ENCODE results near the gene MS4A13. TPM values are rescaled to one million over a fixed set of nuclear protein-coding genes. Genes with fewer than 3 reads are reported as not detected.

The MS4A13 gene
- total RNA-seq, 4 donors from 2014 or later = not detected

- Histone ChIP-seq H3K9me3 (no peaks in the 10 kb centered on the region), H3K27me3 (no peaks in the 10 kb centered on the region), H3K36me3 (no peaks in the 10 kb centered on the region), H3K27ac (no peak overlapping the region), H3K4me1 (no peaks in the 10 kb centered on the region), H3K4me3 (no peak overlapping the region)
- intact Hi-C loops (cut with DNase I; ENCODE audit: low total_unique reads) = no loop called here
- no peak for DNase-seq
- no peak for TF ChIP-seq POLR2A (IDR thresholded peaks at IDR 0.05)
- no peak for TF ChIP-seq CTCF (IDR thresholded peaks at IDR 0.05)
Measured at GRCh38 chr11:60485987-60486386, 29.2 kb upstream of the MS4A13 start.

- Histone ChIP-seq H3K4me3 (no peak within 1 kb of the TSS), H3K9me3 (no peaks in the 10 kb centered on the region), H3K27ac (no peak within 1 kb of the TSS), H3K4me1 (no peaks in the 10 kb centered on the region), H3K27me3 (no peaks in the 10 kb centered on the region), H3K36me3 (no peaks in the 10 kb centered on the region)
- TF ChIP-seq CTCF (IDR thresholded peaks at IDR 0.05) = no peak
- TF ChIP-seq POLR2A (IDR thresholded peaks at IDR 0.05) = no peak
- no peak for DNase-seq
- intact Hi-C loops (cut with DNase I; ENCODE audit: low total_unique reads) = no loop called here
Measured at GRCh38 chr11:60492488-60493009, 22.6 kb upstream of the MS4A13 start, which contains the start of gene MS4A12. Gene MS4A12 (plus strand): TSS chr11:60492778. CDS start chr11:60497319, 4,541 bp downstream.

GRCh38 chr11:60493454-60493853, 21.7 kb upstream of the MS4A13 start:
- Histone ChIP-seq H3K36me3 (no peaks in the 10 kb centered on the region), H3K27ac (no peak overlapping the region), H3K4me1 (no peaks in the 10 kb centered on the region), H3K4me3 (no peak overlapping the region), H3K27me3 (no peaks in the 10 kb centered on the region), H3K9me3 (no peaks in the 10 kb centered on the region)
- no peak for DNase-seq
- intact Hi-C loops (cut with DNase I; ENCODE audit: low total_unique reads) = no loop called here
- TF ChIP-seq CTCF (IDR thresholded peaks at IDR 0.05) (no peak), POLR2A (IDR thresholded peaks at IDR 0.05) (no peak)

- Histone ChIP-seq H3K27ac (no peak overlapping the region), H3K4me1 (no peaks in the 10 kb centered on the region), H3K36me3 (no peaks in the 10 kb centered on the region), H3K27me3 (no peaks in the 10 kb centered on the region), H3K9me3 (no peaks in the 10 kb centered on the region), H3K4me3 (no peak overlapping the region)
- no peak for DNase-seq
- no peak for TF ChIP-seq POLR2A (IDR thresholded peaks at IDR 0.05)
- no peak for TF ChIP-seq CTCF (IDR thresholded peaks at IDR 0.05)
- intact Hi-C loops (cut with DNase I; ENCODE audit: low total_unique reads) = no loop called here
Measured at GRCh38 chr11:60498399-60498798, 16.8 kb upstream of the MS4A13 start.

GRCh38 chr11:60498853-60499252, 16.3 kb upstream of the MS4A13 start:
- intact Hi-C loops (cut with DNase I; ENCODE audit: low total_unique reads) = no loop called here
- Histone ChIP-seq H3K27me3 (no peaks in the 10 kb centered on the region), H3K4me1 (no peaks in the 10 kb centered on the region), H3K4me3 (no peak overlapping the region), H3K27ac (no peak overlapping the region), H3K9me3 (no peaks in the 10 kb centered on the region), H3K36me3 (no peaks in the 10 kb centered on the region)
- no peak for DNase-seq
- TF ChIP-seq CTCF (IDR thresholded peaks at IDR 0.05) (no peak), POLR2A (IDR thresholded peaks at IDR 0.05) (no peak)
